Endometrial microvascular endothelial cells (primary cell): ENCODE data around the gene ZNF555. TPM values are rescaled to one million over a fixed set of nuclear protein-coding genes. Genes with fewer than 3 reads are reported as not detected.
"Not testable (repeated sequence)": the region's sequence is repeated elsewhere in the genome, so short reads cannot be mapped to it uniquely, and the experiment has no call there.

Experiments used
- in situ Hi-C: cut with HindIII; loops from 2 replicates; pipeline ENCODE4 v1.10.0; 2017; ENCODE audit warnings: low sequenced_read_pairs, low pct_unique_long_range_greater_than_20kb; ENCODE audit errors: inconsistent ontology term
- total RNA-seq: library from RNA; depleted of rRNA; stranded (reverse); fragments of >200 nt; gene quantifications from one replicate; pipeline ENCODE4 v1.2.3, GENCODE V29; 2015; ENCODE audit errors: inconsistent ontology term

ZNF555 gene
- total RNA-seq, 1 donor from 2014 or later: 3.2 TPM

- in situ Hi-C loops: no loop called here
These were observed 61.4 kb downstream of the ZNF555 start for GRCh38 chr19:2902590-2903218.

- in situ Hi-C loops: not testable (repeated sequence)
These were observed 62.1 kb downstream of the ZNF555 start for GRCh38 chr19:2903326-2903725.

GRCh38 chr19:2905918-2906519, 64.7 kb downstream of the ZNF555 start:
- in situ Hi-C loops: no loop called here

- in situ Hi-C loops: no loop called here
These were observed 65.4 kb downstream of the ZNF555 start for GRCh38 chr19:2906631-2907195.

Other genes starting within 250 kb of the ZNF555 start
- gene GNG7, start 138.8 kb upstream of the ZNF555 start, total RNA-seq: not detected
- not detected for gene DIRAS1, start 120.1 kb upstream of the ZNF555 start, total RNA-seq
- gene SLC39A3, start 101.5 kb upstream of the ZNF555 start, total RNA-seq: 41.0 TPM
- gene SGTA, start 58.2 kb upstream of the ZNF555 start, total RNA-seq: 101 TPM
- 140 TPM for gene THOP1, start 56.0 kb upstream of the ZNF555 start, total RNA-seq
- gene ZNF554, start 21.6 kb upstream of the ZNF555 start, total RNA-seq: 5.4 TPM
- gene ZNF556, start 25.9 kb downstream of the ZNF555 start, total RNA-seq: not detected
- 4.6 TPM for gene ZNF57, start 59.5 kb downstream of the ZNF555 start, total RNA-seq
- gene ZNF77, start 103.5 kb downstream of the ZNF555 start, total RNA-seq: 2.3 TPM
- 0.09 TPM for gene TLE6, start 136.1 kb downstream of the ZNF555 start, total RNA-seq
- gene TLE2, start 187.8 kb downstream of the ZNF555 start, total RNA-seq: 11.3 TPM
- gene TLE5, start 221.0 kb downstream of the ZNF555 start, total RNA-seq: 246 TPM